ENCODE results near the gene TMC1.
"Not testable (repeated sequence)": the region's sequence is repeated elsewhere in the genome, so short reads cannot be mapped to it uniquely, and the experiment has no call there.

The TMC1 gene

GRCh38 chr9:72497447-72498046 is 23.9 kb upstream of the TMC1 start:
- H3K79me2 ChIP-seq (ENCODE audit: insufficient read depth, low read length): no peaks in the 10 kb centered on the region
- H3K4me1 ChIP-seq (ENCODE audit: insufficient read depth, low read length): no peaks in the 10 kb centered on the region
- H3K36me3 ChIP-seq (ENCODE audit: insufficient read depth, low read length): no peaks in the 10 kb centered on the region
- H3K27ac ChIP-seq (ENCODE audit: low read length): no peak overlapping the region
- no peak overlapping the region for H3K4me2 ChIP-seq (ENCODE audit: insufficient read depth, low read length)
- H2AFZ ChIP-seq (ENCODE audit: low read depth, low read length): no peak overlapping the region
- H4K20me1 ChIP-seq (ENCODE audit: insufficient read depth, low read length): no peaks in the 10 kb centered on the region
- no peak for DNase-seq
- TF ChIP-seq CTCF (IDR thresholded peaks at IDR 0.05; ENCODE audit: borderline replicate concordance, extremely low read depth, low read length, poor library complexity, severe bottlenecking) (no peak), EZH2 (IDR thresholded peaks at IDR 0.05; ENCODE audit: borderline replicate concordance, low read depth, low read length, severe bottlenecking) (no peak)
- no peaks in the 10 kb centered on the region for H3K9me3 ChIP-seq (ENCODE audit: insufficient read depth, low read length, severe bottlenecking)
- ATAC-seq (ENCODE audit: insufficient read depth, low read depth): no peak
- H3K9ac ChIP-seq (ENCODE audit: low read depth, low read length): no peak overlapping the region
- H3K27me3 ChIP-seq (ENCODE audit: insufficient read depth, low read length, poor library complexity): no peaks in the 10 kb centered on the region
- no peak overlapping the region for H3K4me3 ChIP-seq (ENCODE audit: low read depth in 1 of 2, low read length in 2 of 2)

GRCh38 chr9:72506615-72507014 is 14.8 kb upstream of the TMC1 start:
- Histone ChIP-seq H3K36me3 (ENCODE audit: insufficient read depth, low read length) (no peaks in the 10 kb centered on the region), H3K27me3 (ENCODE audit: insufficient read depth, low read length, poor library complexity) (no peaks in the 10 kb centered on the region), H3K79me2 (ENCODE audit: insufficient read depth, low read length) (no peaks in the 10 kb centered on the region), H3K9ac (ENCODE audit: low read depth, low read length) (no peak overlapping the region), H2AFZ (ENCODE audit: low read depth, low read length) (no peak overlapping the region), H4K20me1 (ENCODE audit: insufficient read depth, low read length) (no peaks in the 10 kb centered on the region), H3K4me3 (ENCODE audit: low read depth in 1 of 2, low read length in 2 of 2) (no peak overlapping the region), H3K4me1 (ENCODE audit: insufficient read depth, low read length) (no peaks in the 10 kb centered on the region), H3K9me3 (ENCODE audit: insufficient read depth, low read length, severe bottlenecking) (no peaks in the 10 kb centered on the region), H3K4me2 (ENCODE audit: insufficient read depth, low read length) (no peak overlapping the region), H3K27ac (ENCODE audit: low read length) (no peak overlapping the region)
- TF ChIP-seq EZH2 (IDR thresholded peaks at IDR 0.05; ENCODE audit: borderline replicate concordance, low read depth, low read length, severe bottlenecking) (no peak), CTCF (IDR thresholded peaks at IDR 0.05; ENCODE audit: borderline replicate concordance, extremely low read depth, low read length, poor library complexity, severe bottlenecking) (no peak)
- DNase-seq (no peak), ATAC-seq (ENCODE audit: insufficient read depth, low read depth) (no peak)

GRCh38 chr9:72509053-72509452 is 12.4 kb upstream of the TMC1 start:
- no peaks in the 10 kb centered on the region for H3K9me3 ChIP-seq (ENCODE audit: insufficient read depth, low read length, severe bottlenecking)
- no peak overlapping the region for H3K4me3 ChIP-seq (ENCODE audit: low read depth in 1 of 2, low read length in 2 of 2)
- H3K4me1 ChIP-seq (ENCODE audit: insufficient read depth, low read length): no peaks in the 10 kb centered on the region
- H2AFZ ChIP-seq (ENCODE audit: low read depth, low read length): no peak overlapping the region
- no peaks in the 10 kb centered on the region for H3K27me3 ChIP-seq (ENCODE audit: insufficient read depth, low read length, poor library complexity)
- H3K4me2 ChIP-seq (ENCODE audit: insufficient read depth, low read length): no peak overlapping the region
- no peaks in the 10 kb centered on the region for H3K79me2 ChIP-seq (ENCODE audit: insufficient read depth, low read length)
- no peak for DNase-seq
- H4K20me1 ChIP-seq (ENCODE audit: insufficient read depth, low read length): no peaks in the 10 kb centered on the region
- no peaks in the 10 kb centered on the region for H3K36me3 ChIP-seq (ENCODE audit: insufficient read depth, low read length)
- no peak overlapping the region for H3K27ac ChIP-seq (ENCODE audit: low read length)
- TF ChIP-seq CTCF (IDR thresholded peaks at IDR 0.05; ENCODE audit: borderline replicate concordance, extremely low read depth, low read length, poor library complexity, severe bottlenecking) (no peak), EZH2 (IDR thresholded peaks at IDR 0.05; ENCODE audit: borderline replicate concordance, low read depth, low read length, severe bottlenecking) (no peak)
- no peak for ATAC-seq (ENCODE audit: insufficient read depth, low read depth)
- H3K9ac ChIP-seq (ENCODE audit: low read depth, low read length): no peak overlapping the region

GRCh38 chr9:72509635-72510034 is 11.8 kb upstream of the TMC1 start:
- TF ChIP-seq EZH2 (IDR thresholded peaks at IDR 0.05; ENCODE audit: borderline replicate concordance, low read depth, low read length, severe bottlenecking) (no peak), CTCF (IDR thresholded peaks at IDR 0.05; ENCODE audit: borderline replicate concordance, extremely low read depth, low read length, poor library complexity, severe bottlenecking) (no peak)
- no peak overlapping the region for H2AFZ ChIP-seq (ENCODE audit: low read depth, low read length)
- no peaks in the 10 kb centered on the region for H3K27me3 ChIP-seq (ENCODE audit: insufficient read depth, low read length, poor library complexity)
- no peak overlapping the region for H3K9ac ChIP-seq (ENCODE audit: low read depth, low read length)
- no peak overlapping the region for H3K4me2 ChIP-seq (ENCODE audit: insufficient read depth, low read length)
- no peaks in the 10 kb centered on the region for H3K79me2 ChIP-seq (ENCODE audit: insufficient read depth, low read length)
- H3K9me3 ChIP-seq (ENCODE audit: insufficient read depth, low read length, severe bottlenecking): no peaks in the 10 kb centered on the region
- H3K36me3 ChIP-seq (ENCODE audit: insufficient read depth, low read length): no peaks in the 10 kb centered on the region
- no peak for ATAC-seq (ENCODE audit: insufficient read depth, low read depth)
- H3K4me3 ChIP-seq (ENCODE audit: low read depth in 1 of 2, low read length in 2 of 2): no peak overlapping the region
- no peak for DNase-seq
- H3K27ac ChIP-seq (ENCODE audit: low read length): no peak overlapping the region
- H3K4me1 ChIP-seq (ENCODE audit: insufficient read depth, low read length): no peaks in the 10 kb centered on the region
- no peaks in the 10 kb centered on the region for H4K20me1 ChIP-seq (ENCODE audit: insufficient read depth, low read length)

- DNase-seq; H3K4me2 ChIP-seq (ENCODE audit: insufficient read depth, low read length); H3K27ac ChIP-seq (ENCODE audit: low read length); H3K4me3 ChIP-seq (ENCODE audit: low read depth in 1 of 2, low read length in 2 of 2); ATAC-seq (ENCODE audit: insufficient read depth, low read depth); H3K9me3 ChIP-seq (ENCODE audit: insufficient read depth, low read length, severe bottlenecking); H2AFZ ChIP-seq (ENCODE audit: low read depth, low read length); H3K36me3 ChIP-seq (ENCODE audit: insufficient read depth, low read length); H3K27me3 ChIP-seq (ENCODE audit: insufficient read depth, low read length, poor library complexity); H3K79me2 ChIP-seq (ENCODE audit: insufficient read depth, low read length); H3K9ac ChIP-seq (ENCODE audit: low read depth, low read length); H4K20me1 ChIP-seq (ENCODE audit: insufficient read depth, low read length); H3K4me1 ChIP-seq (ENCODE audit: insufficient read depth, low read length): not testable (repeated sequence)
Observed at GRCh38 chr9:72521011-72521410, 397 bp upstream of the TMC1 start.
